Stimulated activated CD4-positive, alpha-beta T cell treated with anti-CD3 and anti-CD28 coated beads, Interleukin-4, amount 100 ng/mL, for 48 hours (primary cell): Measurements from ENCODE around the gene CFTR.

Source experiments
- DNase-seq, 2 donors: peaks; one replicate each; pipeline ENCODE4 v3.0.0-alpha.2; 2020; ENCODE audit warnings: low read depth in 2 of 2

CFTR gene

DNA sequence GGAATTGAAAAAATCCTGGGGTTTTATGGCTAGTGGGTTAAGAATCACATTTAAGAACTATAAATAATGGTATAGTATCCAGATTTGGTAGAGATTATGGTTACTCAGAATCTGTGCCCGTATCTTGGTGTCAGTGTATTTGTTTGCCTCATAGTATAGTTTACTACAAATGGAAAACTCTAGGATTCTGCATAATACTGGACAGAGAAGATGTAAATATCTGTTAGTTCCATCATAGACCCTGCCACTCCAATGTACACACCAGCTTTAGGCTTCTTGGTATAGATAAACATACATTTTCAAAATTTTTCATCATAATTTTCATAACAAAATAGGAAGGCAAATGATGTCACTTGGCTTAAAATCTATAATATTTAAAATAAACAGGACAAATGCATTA is 108.1 kb downstream of the CFTR start:
- no peak for DNase-seq

DNA sequence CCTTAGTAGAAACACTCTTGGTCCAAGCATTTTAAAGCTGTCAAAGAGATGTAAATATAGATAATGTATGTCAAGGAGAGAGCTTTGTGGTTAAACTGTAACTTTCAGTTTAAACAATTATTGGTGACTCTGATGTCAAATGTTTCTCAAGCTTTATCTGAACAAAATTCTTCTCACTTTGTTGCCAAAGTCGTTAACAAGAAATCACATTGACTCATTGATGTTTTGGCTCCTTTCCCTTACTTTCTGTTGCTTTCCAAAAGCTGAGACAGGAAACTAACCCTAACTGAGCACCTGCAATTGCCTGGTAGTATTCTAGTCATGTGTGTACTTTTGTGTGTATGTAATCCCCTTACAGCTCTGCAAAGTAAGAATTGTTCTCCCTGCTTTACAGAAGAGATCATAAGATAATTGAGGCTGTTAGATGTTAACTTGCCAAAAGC is 108.5 kb downstream of the CFTR start:
- DNase-seq, result no peak

DNA sequence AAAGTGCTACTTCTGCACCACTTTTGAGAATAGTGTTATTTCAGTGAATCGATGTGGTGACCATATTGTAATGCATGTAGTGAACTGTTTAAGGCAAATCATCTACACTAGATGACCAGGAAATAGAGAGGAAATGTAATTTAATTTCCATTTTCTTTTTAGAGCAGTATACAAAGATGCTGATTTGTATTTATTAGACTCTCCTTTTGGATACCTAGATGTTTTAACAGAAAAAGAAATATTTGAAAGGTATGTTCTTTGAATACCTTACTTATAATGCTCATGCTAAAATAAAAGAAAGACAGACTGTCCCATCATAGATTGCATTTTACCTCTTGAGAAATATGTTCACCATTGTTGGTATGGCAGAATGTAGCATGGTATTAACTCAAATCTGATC is 110.4 kb downstream of the CFTR start:
- no peak for DNase-seq

DNA sequence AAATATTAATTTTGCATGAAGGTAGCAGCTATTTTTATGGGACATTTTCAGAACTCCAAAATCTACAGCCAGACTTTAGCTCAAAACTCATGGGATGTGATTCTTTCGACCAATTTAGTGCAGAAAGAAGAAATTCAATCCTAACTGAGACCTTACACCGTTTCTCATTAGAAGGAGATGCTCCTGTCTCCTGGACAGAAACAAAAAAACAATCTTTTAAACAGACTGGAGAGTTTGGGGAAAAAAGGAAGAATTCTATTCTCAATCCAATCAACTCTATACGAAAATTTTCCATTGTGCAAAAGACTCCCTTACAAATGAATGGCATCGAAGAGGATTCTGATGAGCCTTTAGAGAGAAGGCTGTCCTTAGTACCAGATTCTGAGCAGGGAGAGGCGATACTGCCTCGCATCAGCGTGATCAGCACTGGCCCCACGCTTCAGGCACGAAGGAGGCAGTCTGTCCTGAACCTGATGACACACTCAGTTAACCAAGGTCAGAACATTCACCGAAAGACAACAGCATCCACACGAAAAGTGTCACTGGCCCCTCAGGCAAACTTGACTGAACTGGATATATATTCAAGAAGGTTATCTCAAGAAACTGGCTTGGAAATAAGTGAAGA is 112.3 kb downstream of the CFTR start:
- DNase-seq, result no peak

DNA sequence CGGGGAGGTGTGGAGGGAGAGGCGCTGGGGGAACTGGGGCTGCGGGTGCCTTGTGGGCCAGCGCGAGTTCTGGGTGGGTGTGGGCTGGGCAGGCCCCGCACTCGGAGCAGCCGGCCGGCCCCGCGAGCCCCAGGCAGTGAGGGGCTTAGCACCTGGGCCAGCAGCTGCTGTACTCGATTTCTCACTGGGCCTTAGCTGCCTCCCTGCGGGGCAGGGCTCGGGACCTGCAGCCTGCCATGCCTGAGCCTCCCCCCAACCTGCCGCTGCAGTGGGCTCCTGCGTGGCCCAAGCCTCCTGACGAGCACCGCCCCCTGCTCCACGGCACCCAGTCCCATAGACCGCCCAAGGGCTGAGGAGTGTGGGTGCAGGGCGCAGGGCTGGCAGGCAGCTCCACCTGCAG is 116.3 kb downstream of the CFTR start:
- no peak for DNase-seq

DNA sequence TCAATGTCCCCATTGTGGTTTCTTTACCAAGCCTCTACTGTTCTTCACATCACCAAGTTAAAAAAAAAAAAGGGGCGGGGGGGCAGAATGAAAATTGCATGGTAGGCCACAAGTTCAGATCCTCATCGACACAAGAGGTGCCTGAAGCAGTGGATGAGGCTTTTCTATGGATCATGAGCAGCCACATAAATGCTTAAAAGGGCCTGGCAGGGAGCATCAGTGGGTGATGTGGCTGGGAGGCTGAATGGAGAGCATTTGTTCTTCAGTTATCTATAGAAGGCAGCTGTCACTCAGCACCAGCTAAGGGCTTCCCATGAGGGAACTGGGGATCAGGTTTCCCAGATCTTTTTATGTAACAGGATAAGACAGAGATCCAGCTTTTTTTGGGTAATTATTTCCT is 117.9 kb downstream of the CFTR start:
- DNase-seq, result no peak

DNA sequence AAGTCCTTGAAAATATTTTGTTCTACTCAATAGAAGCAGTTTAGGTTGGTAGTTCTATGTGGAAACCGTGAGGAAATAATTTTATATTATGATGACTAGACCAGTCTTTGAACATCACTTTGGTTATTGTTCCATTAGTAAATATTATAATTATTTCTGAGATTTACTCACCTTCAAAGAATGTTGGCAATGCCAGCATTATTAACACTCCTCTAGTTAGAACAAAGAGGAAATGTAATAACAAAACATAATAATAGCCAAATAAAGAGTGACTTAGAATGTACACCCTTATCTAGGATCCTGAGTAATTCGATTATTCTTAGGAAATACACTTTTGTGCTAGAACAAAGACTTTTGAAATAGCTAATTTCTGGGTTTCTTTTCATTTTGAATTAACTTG is 121.1 kb downstream of the CFTR start:
- DNase-seq, result no peak

DNA sequence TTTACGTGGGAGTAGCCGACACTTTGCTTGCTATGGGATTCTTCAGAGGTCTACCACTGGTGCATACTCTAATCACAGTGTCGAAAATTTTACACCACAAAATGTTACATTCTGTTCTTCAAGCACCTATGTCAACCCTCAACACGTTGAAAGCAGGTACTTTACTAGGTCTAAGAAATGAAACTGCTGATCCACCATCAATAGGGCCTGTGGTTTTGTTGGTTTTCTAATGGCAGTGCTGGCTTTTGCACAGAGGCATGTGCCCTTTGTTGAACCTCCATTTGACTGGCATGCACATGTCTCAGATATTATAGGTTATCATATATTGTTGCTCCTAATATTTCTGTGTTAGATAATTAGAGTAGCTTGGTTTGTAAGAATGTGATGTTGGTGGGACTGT is 123.8 kb downstream of the CFTR start:
- no peak for DNase-seq

DNA sequence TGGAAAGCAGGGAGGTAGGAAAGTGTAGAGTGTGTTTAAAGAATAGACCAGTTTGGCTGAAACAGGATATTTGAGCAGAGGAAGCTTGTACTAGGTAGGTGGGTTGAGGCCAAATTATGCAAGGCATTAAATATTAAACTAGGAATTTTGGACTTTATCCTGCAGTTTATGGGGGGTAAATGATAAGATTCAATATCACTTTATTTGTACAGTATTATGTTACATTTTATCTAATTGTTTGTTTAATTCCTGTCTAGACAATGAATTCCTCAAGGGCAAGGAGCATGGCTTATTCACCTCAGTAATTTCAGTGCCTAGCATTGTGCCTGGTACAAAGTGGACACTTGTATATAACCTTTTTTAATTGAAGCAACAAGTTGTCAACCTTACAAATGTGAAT is 125.9 kb downstream of the CFTR start:
- no peak for DNase-seq

DNA sequence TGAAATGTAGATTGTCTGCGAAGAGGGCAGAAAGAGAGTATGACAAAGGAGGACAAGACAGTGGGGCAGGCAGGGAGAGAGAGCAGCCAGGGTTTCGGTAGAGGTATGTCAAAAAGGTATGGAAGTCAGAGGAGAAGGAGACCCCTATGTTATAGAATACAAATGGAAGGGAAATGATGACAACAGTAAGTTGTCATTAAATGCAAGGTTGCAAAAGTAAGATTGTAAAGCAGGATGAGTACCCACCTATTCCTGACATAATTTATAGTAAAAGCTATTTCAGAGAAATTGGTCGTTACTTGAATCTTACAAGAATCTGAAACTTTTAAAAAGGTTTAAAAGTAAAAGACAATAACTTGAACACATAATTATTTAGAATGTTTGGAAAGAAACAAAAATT is 126.3 kb downstream of the CFTR start:
- DNase-seq, result no peak

DNA sequence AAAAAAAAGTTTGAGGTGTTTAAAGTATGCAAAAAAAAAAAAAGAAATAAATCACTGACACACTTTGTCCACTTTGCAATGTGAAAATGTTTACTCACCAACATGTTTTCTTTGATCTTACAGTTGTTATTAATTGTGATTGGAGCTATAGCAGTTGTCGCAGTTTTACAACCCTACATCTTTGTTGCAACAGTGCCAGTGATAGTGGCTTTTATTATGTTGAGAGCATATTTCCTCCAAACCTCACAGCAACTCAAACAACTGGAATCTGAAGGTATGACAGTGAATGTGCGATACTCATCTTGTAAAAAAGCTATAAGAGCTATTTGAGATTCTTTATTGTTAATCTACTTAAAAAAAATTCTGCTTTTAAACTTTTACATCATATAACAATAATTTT is 130.6 kb downstream of the CFTR start:
- no peak for DNase-seq

DNA sequence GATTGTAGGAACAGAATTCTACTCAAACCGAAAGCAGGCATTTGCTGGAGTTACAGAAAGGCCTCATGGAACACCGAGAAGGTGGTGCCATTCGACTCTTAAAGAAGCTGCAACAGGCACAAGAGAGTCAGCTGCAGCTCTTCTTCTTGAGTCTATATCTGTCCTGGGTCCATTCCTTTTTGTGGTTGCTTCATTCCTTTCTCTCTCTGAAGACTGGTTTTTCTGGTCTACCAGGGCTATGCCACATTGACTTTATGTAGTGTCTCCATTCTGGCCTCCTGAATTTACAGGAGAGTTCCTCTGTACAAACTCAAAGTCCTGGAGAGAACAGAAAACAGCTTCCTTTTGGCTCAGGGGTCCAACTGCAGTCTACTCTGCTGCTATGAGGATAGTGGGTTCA is 132.8 kb downstream of the CFTR start:
- DNase-seq, result no peak

DNA sequence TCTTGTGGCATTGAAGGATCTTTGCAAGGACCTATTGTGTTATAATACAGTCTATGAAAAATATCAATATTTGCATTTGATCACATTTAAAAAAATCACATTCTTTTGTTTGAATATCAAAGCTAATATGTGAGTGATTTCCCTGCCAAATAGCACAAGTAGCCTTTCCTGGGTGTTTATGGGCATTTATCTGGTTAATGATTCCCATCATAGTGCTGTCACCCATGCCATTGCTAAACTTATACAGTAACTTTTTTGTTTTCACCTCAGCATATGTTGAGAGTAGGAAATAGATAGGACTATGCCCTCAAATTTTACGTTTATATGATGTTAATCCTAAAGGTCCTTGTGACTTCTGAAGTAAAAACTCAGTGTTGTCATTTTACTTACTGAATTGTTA is 136.9 kb downstream of the CFTR start:
- DNase-seq, result no peak

DNA sequence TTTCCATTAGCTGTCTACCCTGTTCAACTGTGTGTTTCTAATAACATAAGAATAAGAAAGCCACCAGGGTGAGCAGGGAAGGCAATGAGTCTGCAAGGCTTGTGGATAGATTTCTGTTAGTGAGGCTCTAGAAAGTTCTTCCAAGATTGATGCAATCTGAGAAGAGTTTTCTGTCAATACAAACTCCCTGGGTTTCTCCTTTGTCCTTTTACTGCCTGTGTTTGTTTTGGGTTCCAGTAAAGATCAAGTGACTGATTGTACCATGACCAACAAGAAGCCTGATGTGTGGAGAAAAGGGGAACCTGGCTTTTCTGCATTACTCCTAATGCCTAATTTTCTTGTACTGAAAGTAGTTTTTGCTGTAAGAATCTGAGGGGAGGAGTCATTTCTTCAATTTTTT is 139.9 kb downstream of the CFTR start:
- DNase-seq, result no peak

DNA sequence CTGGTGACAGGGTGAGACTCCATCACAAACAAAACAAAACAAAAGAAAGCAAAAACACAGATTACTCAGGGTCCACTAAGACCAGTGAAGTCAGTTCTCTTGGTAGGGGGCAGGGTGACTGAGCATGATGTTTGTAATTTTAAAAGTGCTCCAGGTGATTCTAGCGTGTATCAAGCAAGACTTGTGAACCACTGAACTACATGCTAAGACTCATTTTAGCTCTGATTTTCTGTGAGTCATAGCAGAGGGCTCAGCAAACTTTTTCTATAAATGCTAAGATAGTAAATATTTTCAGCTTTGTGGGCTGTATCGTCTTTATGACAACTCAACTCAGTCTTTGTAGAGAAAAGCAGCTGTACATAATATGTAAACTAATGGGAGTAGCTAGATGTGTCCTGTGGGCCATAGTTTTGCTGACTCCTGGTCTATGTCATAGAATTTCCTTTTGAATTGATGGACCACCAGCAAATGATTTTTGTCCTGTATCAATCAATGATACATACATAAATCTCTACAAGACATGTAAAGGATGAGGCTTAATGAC is 141.3 kb downstream of the CFTR start:
- no peak for DNase-seq

DNA sequence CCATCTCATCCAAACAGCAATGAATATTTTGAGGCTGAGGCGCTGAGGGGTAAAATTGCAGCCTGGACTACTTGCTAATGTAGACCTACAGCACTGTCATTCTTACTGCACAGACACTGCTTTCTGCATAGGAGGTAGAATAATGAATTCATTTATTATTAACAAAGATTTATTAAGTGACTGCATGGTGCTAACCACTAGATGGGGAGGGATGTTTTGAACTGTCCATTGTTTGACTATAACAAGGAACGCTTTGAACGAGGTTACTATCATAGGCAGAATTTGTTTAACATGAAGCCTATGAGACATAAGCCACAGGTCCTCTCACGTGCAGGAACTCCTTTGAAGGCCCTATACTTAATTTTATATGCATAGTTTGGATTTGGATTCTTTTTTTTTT is 143.8 kb downstream of the CFTR start:
- DNase-seq, result no peak

DNA sequence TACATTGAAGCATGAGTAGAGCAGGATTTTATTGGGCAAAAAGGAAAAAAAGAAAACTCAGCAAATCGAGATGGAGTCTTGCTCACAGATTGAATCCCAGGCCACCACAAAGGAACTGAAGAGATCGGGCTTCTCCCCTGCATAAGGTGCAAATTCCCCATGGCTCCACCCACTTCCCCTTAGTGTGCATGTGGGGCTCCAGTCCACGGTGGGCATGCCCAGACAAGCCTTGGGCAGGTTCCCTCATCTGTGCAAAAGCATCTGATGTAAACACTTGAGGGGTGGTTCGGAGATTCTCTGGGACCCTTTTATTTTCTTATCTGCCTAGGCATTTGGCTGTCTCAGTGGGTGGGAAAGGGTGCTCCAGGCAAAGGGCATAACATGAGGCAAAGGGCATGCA is 150.7 kb downstream of the CFTR start:
- no peak for DNase-seq

DNA sequence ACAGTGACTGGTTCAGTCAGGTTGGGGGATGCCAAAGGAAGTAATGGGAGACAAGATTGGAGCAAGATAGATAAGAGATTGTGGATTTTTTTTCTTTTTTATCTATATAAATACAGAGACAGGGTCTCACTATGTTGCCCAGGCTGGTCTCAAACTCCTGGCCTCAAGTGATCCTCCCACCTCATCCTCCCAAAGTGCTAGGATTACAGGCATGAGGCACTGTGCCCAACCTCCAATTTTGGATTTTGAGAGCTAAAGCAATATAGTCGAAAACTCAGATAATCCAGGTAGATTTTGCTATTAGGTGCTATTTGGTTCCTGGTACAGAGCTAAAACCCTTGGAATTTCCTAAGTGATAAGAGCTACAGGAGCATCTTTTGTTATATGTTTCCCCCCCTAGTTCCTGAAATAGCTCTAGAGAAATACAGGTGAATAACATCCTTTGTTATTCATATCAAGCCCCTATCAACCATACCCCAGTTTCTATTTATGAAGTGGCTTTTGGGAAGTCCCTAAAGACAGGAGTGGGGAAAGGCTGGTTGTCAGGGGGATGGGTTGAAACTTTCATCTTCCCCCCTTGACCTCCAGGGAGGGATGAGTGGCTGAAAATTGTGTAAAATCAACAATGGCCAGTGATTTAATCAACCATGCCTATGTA is 151.2 kb downstream of the CFTR start:
- no peak for DNase-seq

DNA sequence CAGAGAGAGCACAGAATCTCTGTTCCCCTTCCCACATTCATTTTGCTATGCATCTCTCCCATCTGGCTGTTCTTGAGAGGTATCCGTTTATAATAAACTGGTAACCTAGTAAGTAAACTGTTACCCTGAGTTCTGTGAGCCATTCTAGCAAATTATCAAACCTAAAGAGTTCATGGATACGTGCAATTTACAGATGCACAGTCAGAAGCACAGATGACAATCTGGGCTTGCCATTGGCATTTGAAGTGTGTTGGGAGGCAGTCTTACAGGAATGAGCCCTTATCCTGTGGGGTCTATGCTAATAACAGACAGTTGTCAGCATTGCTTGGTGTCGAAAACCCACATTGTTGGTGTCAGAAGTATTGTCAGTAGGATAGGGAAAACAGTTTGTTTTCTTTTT is 151.8 kb downstream of the CFTR start:
- no peak for DNase-seq

DNA sequence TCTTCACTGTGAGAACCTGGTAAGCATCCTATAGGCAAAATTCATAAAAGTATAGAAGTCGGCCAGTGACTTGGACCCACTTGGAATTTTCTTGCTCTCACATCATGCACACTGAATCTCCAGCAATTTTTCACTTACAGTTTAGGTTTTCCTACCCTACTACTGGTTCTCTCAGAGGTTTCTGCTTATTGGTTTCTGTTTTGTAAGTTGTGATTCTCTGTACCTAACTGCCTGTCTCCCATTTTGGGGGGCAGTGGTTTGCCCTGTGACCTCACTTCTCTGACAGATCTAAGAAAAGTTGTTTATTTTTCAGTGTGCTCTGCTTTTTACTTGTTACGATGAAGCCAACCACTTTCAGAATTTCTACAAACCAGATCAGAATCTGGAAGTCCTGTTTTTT is 158.1 kb downstream of the CFTR start:
- no peak for DNase-seq

DNA sequence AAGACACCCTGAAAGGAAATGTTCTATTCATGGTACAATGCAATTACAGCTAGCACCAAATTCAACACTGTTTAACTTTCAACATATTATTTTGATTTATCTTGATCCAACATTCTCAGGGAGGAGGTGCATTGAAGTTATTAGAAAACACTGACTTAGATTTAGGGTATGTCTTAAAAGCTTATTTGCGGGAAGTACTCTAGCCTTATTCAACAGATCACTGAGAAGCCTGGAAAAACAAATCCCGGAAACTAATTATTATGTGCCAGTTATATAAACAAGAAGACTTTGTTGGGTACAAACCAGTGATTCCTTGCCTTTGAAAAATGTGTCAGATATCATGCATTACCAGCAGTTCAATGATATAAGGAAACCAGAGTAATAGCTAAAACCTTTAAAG is 160.1 kb downstream of the CFTR start:
- no peak for DNase-seq

DNA sequence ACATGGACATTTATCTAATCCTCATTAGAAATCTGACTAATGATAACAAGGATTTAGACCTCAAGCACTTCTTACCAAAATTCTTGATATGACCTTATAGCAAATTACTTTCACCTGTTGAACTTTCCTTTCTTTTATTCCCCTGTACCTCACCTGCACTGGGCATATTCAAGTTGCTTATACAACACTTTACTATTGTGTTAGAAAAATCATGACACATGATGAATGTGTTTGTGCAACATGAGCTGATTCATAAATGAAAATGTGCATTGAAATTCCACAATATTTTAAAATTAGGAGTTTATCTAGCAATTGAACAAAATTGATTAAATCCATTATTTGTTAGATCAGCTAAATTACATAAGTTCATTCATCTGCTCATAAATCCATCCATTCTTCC is 160.6 kb downstream of the CFTR start:
- no peak for DNase-seq

DNA sequence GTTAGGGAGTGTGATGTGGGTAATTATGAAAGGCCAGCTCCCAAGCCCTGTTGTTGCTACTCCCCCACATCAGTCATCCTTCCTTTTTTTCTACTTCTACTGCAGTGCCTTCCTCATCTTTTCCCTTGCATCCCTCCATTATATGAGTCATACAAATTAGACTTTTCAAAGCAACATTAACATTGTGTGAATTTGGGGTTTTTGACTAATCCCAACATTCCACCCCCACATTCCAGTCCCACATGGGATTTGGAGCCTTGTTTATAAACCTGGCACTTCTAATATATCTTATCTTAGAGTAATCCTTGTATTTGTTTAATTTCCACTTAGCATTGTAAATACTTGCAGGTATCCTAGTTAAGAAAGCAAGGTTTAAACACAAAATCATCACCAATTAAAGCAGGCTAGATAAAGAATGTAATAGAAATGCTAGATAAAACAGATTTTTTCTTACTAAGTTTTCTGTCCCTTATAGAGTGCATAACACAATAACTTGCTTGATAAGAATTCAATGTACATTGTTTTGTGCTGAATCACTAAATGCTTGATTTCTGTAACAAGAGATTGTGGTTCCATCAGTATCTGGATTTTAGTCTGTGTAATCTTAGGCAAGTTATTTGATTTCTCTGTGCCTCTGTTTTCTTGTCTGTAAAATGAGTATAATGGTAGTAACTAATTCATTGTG is 165.8 kb downstream of the CFTR start:
- no peak for DNase-seq
